ENCODE measurements around the gene GOLPH3L.
"Not testable (repeated sequence)": the region's sequence is repeated elsewhere in the genome, so short reads cannot be mapped to it uniquely, and the experiment has no call there.

GOLPH3L gene

GRCh38 chr1:150610576-150610975 is 86.4 kb downstream of the GOLPH3L start:
- no peak for FAIRE-seq
- TF ChIP-seq CTCF (IDR thresholded peaks at IDR 0.05; ENCODE audit: insufficient read depth, missing control alignments): no peak

GRCh38 chr1:150609732-150610131 is 87.2 kb downstream of the GOLPH3L start:
- FAIRE-seq (no peak), DNase-seq (ENCODE audit: insufficient read length, low spot score) (no peak)
- TF ChIP-seq CTCF (IDR thresholded peaks at IDR 0.05; ENCODE audit: insufficient read depth, missing control alignments): no peak

More at GRCh38 chr1:150610576-150610975, 86.4 kb downstream of the GOLPH3L start:
- DNase-seq (ENCODE audit: insufficient read length, low spot score): no peak

- DNase-seq (ENCODE audit: insufficient read length, low spot score) (no peak), FAIRE-seq (no peak)
- no peak for TF ChIP-seq CTCF (IDR thresholded peaks at IDR 0.05; ENCODE audit: insufficient read depth, missing control alignments)
Observed at GRCh38 chr1:150606463-150607142, 90.4 kb downstream of the GOLPH3L start.

GRCh38 chr1:150605451-150605731 is 91.6 kb downstream of the GOLPH3L start:
- not testable (repeated sequence) for DNase-seq (ENCODE audit: insufficient read length, low spot score); FAIRE-seq

GRCh38 chr1:150604226-150604588 is 92.7 kb downstream of the GOLPH3L start:
- DNase-seq (ENCODE audit: insufficient read length, low spot score) (no peak), FAIRE-seq (no peak)
- no peak for TF ChIP-seq CTCF (IDR thresholded peaks at IDR 0.05; ENCODE audit: insufficient read depth, missing control alignments)

- TF ChIP-seq CTCF (IDR thresholded peaks at IDR 0.05; ENCODE audit: insufficient read depth, missing control alignments): no peak
- FAIRE-seq (no peak), DNase-seq (ENCODE audit: insufficient read length, low spot score) (no peak)
Observed at GRCh38 chr1:150603711-150604110, 93.2 kb downstream of the GOLPH3L start.

GRCh38 chr1:150602372-150602771 is 94.6 kb downstream of the GOLPH3L start:
- not testable (repeated sequence) for FAIRE-seq; DNase-seq (ENCODE audit: insufficient read length, low spot score)

- no peak for TF ChIP-seq CTCF (IDR thresholded peaks at IDR 0.05; ENCODE audit: insufficient read depth, missing control alignments)
- FAIRE-seq (no peak), DNase-seq (ENCODE audit: insufficient read length, low spot score) (no peak)
Observed at GRCh38 chr1:150601540-150601939, 95.4 kb downstream of the GOLPH3L start.

- not testable (repeated sequence) for FAIRE-seq
Observed at GRCh38 chr1:150598346-150598745, 98.6 kb downstream of the GOLPH3L start.

More at GRCh38 chr1:150598346-150598745, 98.6 kb downstream of the GOLPH3L start:
- DNase-seq (ENCODE audit: insufficient read length, low spot score): not testable (repeated sequence)
